CD8-positive, alpha-beta memory T cell (primary cell): Measurements from ENCODE around the gene CMTR2. TPM values are rescaled to one million over a fixed set of nuclear protein-coding genes. Genes with fewer than 3 reads are reported as not detected.

Experiments used
- CTCF ChIA-PET: fragments of 350-600 bp; sonication (Branson Sonifier 250); formaldehyde crosslinking; loops from one replicate; lab custom pipeline; 2021; ENCODE audit warnings: antibody characterized with exemption; lab: Charles Lee
- POLR2A ChIA-PET: fragments of 350-600 bp; sonication (Branson Sonifier 250); formaldehyde crosslinking; loops from one replicate; lab custom pipeline; 2021; ENCODE audit warnings: antibody characterized with exemption; lab: Charles Lee
- DNase-seq, 5 donors: peaks; one replicate each; pipeline versions ENCODE4 v3.0.0 to v3.0.0-alpha.2; 2020 to 2022; ENCODE audit warnings: mixed read lengths in 1 of 5
- H3K27ac ChIP-seq: one replicate; pipeline ENCODE4 v1.7.0; 2013; ENCODE audit warnings: low read depth, mild to moderate bottlenecking, low read length, moderate library complexity
- H3K27me3 ChIP-seq: 2 replicates; pipeline ENCODE4 v1.7.0; 2013; ENCODE audit warnings: low read length, mild to moderate bottlenecking; ENCODE audit not compliant: insufficient read depth, poor library complexity, severe bottlenecking
- H3K36me3 ChIP-seq: 2 replicates; pipeline ENCODE4 v1.7.0; 2013; ENCODE audit warnings: mild to moderate bottlenecking, low read length, moderate library complexity; ENCODE audit not compliant: insufficient read depth
- H3K4me1 ChIP-seq: 2 replicates; pipeline ENCODE4 v1.7.0; 2013; ENCODE audit warnings: mild to moderate bottlenecking, low read length, moderate library complexity; ENCODE audit not compliant: insufficient read depth
- H3K4me3 ChIP-seq: 2 replicates; pipeline ENCODE4 v1.7.0; 2013; ENCODE audit warnings: mild to moderate bottlenecking, low read length
- H3K9me3 ChIP-seq: 2 replicates; pipeline ENCODE4 v1.7.0; 2013; ENCODE audit warnings: mild to moderate bottlenecking, low read length
- H3K27ac Mint-ChIP-seq, 8 donors: one replicate each; pipeline ENCODE4 v1.8.0; 2020 to 2021; ENCODE audit warnings: mixed read lengths in 8 of 8, mild to moderate bottlenecking in 6 of 8, inconsistent platforms in 3 of 8, moderate library complexity in 3 of 8
- H3K27me3 Mint-ChIP-seq, 2 donors: one replicate each; pipeline ENCODE4 v1.8.0; 2020 to 2021; ENCODE audit warnings: mixed read lengths in 2 of 2, mild to moderate bottlenecking in 1 of 2, moderate library complexity in 1 of 2
- H3K36me3 Mint-ChIP-seq, 3 donors: one replicate each; pipeline ENCODE4 v1.8.0; 2020 to 2021; ENCODE audit warnings: mixed read lengths in 3 of 3, inconsistent platforms in 1 of 3, mild to moderate bottlenecking in 1 of 3
- H3K4me1 Mint-ChIP-seq, 3 donors: one replicate each; pipeline ENCODE4 v1.8.0; 2020 to 2021; ENCODE audit warnings: mixed read lengths in 3 of 3, inconsistent platforms in 1 of 3, mild to moderate bottlenecking in 1 of 3
- H3K4me3 Mint-ChIP-seq, 7 donors: one replicate each; pipeline ENCODE4 v1.8.0; 2020 to 2021; ENCODE audit warnings: mixed read lengths in 7 of 7, mild to moderate bottlenecking in 6 of 7, moderate library complexity in 4 of 7, inconsistent platforms in 2 of 7
- H3K9me3 Mint-ChIP-seq, 5 donors: one replicate each; pipeline ENCODE4 v1.8.0; 2020 to 2022; ENCODE audit warnings: mixed read lengths in 5 of 5, mild to moderate bottlenecking in 3 of 5, moderate library complexity in 2 of 5, inconsistent platforms in 1 of 5
- polyA plus RNA-seq: library from polyadenylated mRNA; unstranded; fragments of 300-500 nt; fragmentation: Illumina TruSeq; gene quantifications from one replicate; pipeline ENCODE4 v1.2.3, GENCODE V29; 2021
- total RNA-seq, 2 experiments: library from RNA; stranded (reverse); gene quantifications; one replicate each; pipeline ENCODE4 v1.2.3, GENCODE V29; 2021

The CMTR2 gene, protein sequence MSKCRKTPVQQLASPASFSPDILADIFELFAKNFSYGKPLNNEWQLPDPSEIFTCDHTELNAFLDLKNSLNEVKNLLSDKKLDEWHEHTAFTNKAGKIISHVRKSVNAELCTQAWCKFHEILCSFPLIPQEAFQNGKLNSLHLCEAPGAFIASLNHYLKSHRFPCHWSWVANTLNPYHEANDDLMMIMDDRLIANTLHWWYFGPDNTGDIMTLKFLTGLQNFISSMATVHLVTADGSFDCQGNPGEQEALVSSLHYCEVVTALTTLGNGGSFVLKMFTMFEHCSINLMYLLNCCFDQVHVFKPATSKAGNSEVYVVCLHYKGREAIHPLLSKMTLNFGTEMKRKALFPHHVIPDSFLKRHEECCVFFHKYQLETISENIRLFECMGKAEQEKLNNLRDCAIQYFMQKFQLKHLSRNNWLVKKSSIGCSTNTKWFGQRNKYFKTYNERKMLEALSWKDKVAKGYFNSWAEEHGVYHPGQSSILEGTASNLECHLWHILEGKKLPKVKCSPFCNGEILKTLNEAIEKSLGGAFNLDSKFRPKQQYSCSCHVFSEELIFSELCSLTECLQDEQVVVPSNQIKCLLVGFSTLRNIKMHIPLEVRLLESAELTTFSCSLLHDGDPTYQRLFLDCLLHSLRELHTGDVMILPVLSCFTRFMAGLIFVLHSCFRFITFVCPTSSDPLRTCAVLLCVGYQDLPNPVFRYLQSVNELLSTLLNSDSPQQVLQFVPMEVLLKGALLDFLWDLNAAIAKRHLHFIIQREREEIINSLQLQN
- total RNA-seq: 10 to 100 TPM; 27.4 to 27.9 TPM
- 21.7 TPM for polyA plus RNA-seq

DNA sequence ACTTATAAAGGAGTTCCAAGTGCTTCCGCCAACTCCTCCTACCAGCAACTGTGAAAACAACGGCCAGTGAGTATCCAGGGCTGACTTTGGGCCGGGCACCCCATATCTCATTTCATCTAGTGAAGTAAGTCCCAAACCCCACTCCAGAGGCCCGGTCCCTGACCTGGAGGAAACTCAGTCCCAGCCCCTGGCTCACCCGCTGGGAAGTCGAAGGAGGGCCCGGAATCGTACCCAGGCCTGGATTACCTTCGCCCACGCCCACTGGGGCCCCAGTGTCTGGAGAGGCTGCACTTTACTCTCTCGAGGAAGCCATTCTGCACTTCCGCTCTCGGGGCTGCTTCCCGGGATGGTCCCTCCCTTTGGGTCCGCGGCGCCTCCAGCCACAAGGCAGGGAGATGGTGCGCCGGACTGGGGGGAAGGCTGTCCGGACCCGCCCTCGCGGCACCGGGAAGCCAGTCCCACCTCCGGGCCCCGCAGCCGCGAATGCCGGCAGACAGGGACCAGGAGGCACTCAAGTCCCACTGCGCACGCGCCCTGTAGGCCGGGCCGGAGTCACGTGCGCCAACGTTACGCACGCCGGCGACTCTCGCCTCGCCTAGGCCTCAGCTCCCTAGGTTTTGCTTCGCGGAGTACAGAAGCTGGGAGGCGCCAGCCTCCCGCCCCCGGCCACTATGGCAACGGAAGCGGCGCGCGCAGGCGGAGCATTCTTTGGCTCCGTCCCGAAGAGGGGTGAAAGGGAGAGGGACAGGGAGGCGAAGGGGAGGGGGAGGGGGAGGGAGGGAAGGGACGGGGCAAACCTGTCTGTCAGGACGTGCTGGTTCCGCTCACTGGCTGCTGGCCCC is at the start of gene CMTR2:
Gene CMTR2, minus strand, starts transcription at position 513 of the 842 bp plus-strand sequence. CDS start 3,482 bp downstream, outside the sequence.
- no peaks in the 10 kb centered on the region for H3K27me3 ChIP-seq
- ChIA-PET CTCF (interaction anchor here (1.0 to 1.7 kb wide), 2 partner anchors 23 to 123 kb away, joined by 3 to 6 read pairs; no protein-coding TSS in a partner anchor), POLR2A (no interaction called here)
- peak within 1 kb of the TSS; percentile 89 for H3K27ac ChIP-seq
- Mint-ChIP-seq H3K4me3 (peak within 1 kb of the TSS; percentile 88 to 95 (median 91)), H3K27ac (peak within 1 kb of the TSS; percentile 82 to 97 (median 93)), H3K4me1 (peaks cover 21 to 41% (median 37%) of the 10 kb centered on the region in 3 donors), H3K27me3 (peaks cover 17 to 26% of the 10 kb centered on the region in 2 donors), H3K36me3 (peaks cover 24 to 45% (median 40%) of the 10 kb centered on the region in 3 donors), H3K9me3 (peaks cover 0 to 5% (median 2%) of the 10 kb centered on the region in 5 donors)
- peaks cover 19% of the 10 kb centered on the region for H3K4me1 ChIP-seq
- peaks cover 25% of the 10 kb centered on the region for H3K36me3 ChIP-seq
- H3K4me3 ChIP-seq: peak within 1 kb of the TSS; percentile 76
- no peaks in the 10 kb centered on the region for H3K9me3 ChIP-seq
- DNase-seq: peak; percentile 80 to 90 (median 85)

GRCh38 chr16:71338632-71339031 is 49.4 kb upstream of the CMTR2 start:
- no peaks in the 10 kb centered on the region for H3K36me3 Mint-ChIP-seq
- POLR2A ChIA-PET: no interaction called here
- no peak overlapping the region for H3K4me3 Mint-ChIP-seq
- peaks cover 0 to 2% (median 0%) of the 10 kb centered on the region in 5 donors for H3K9me3 Mint-ChIP-seq
- H3K27me3 Mint-ChIP-seq: peaks cover 12 to 50% of the 10 kb centered on the region in 2 donors
- no peaks in the 10 kb centered on the region for H3K27me3 ChIP-seq
- H3K36me3 ChIP-seq: no peaks in the 10 kb centered on the region
- no peak overlapping the region for H3K4me3 ChIP-seq
- H3K4me1 Mint-ChIP-seq: no peaks in the 10 kb centered on the region
- H3K27ac Mint-ChIP-seq: no peak overlapping the region
- no peaks in the 10 kb centered on the region for H3K4me1 ChIP-seq
- no peaks in the 10 kb centered on the region for H3K9me3 ChIP-seq
- DNase-seq: no peak
- CTCF ChIA-PET: no interaction called here
- H3K27ac ChIP-seq: no peak overlapping the region

GRCh38 chr16:71338193-71338592 is 49.0 kb upstream of the CMTR2 start:
- H3K27me3 ChIP-seq: no peaks in the 10 kb centered on the region
- no peaks in the 10 kb centered on the region for H3K36me3 ChIP-seq
- H3K9me3 ChIP-seq: no peaks in the 10 kb centered on the region
- ChIA-PET POLR2A (no interaction called here), CTCF (no interaction called here)
- H3K9me3 Mint-ChIP-seq: peaks cover 0 to 2% (median 0%) of the 10 kb centered on the region in 5 donors
- no peak overlapping the region for H3K4me3 Mint-ChIP-seq
- H3K4me1 Mint-ChIP-seq: no peaks in the 10 kb centered on the region
- DNase-seq: no peak
- H3K4me1 ChIP-seq: no peaks in the 10 kb centered on the region
- no peak overlapping the region for H3K27ac Mint-ChIP-seq
- H3K27ac ChIP-seq: no peak overlapping the region
- peaks cover 12 to 46% of the 10 kb centered on the region in 2 donors for H3K27me3 Mint-ChIP-seq
- no peak overlapping the region for H3K4me3 ChIP-seq
- H3K36me3 Mint-ChIP-seq: no peaks in the 10 kb centered on the region

- Histone ChIP-seq H3K27ac (no peak overlapping the region), H3K4me1 (no peaks in the 10 kb centered on the region), H3K36me3 (no peaks in the 10 kb centered on the region), H3K9me3 (no peaks in the 10 kb centered on the region), H3K4me3 (no peak overlapping the region), H3K27me3 (no peaks in the 10 kb centered on the region)
- H3K4me1 Mint-ChIP-seq: no peaks in the 10 kb centered on the region
- ChIA-PET POLR2A (no interaction called here), CTCF (no interaction called here)
- peaks cover 0 to 2% (median 0%) of the 10 kb centered on the region in 5 donors for H3K9me3 Mint-ChIP-seq
- no peak for DNase-seq
- no peak overlapping the region for H3K27ac Mint-ChIP-seq
- H3K4me3 Mint-ChIP-seq: no peak overlapping the region
- H3K27me3 Mint-ChIP-seq: peaks cover 12 to 46% of the 10 kb centered on the region in 2 donors
- no peaks in the 10 kb centered on the region for H3K36me3 Mint-ChIP-seq
Measured at GRCh38 chr16:71337631-71338030, 48.4 kb upstream of the CMTR2 start.

DNA sequence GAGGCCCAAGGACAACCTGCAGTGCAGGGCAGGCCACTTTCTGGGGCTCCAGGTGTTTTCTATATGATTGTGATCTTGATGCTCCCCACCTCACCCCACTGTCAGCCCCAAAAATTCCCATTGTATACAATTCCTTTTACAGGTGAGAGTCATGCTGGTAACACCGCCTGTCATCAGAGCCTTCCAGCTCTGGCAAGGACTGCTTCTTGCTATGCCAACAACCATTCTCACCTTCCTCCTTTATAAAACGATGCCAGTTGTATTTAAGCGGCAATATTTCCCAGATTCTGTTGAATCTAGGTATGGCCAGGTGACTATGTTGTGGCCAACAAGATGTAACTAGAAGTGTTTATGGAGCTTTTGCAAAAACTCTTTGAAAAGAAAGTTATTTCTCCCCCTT is 38.9 kb upstream of the CMTR2 start:
- no peak overlapping the region for H3K4me3 Mint-ChIP-seq
- H3K36me3 Mint-ChIP-seq: no peaks in the 10 kb centered on the region
- Histone ChIP-seq H3K4me1 (no peaks in the 10 kb centered on the region), H3K4me3 (no peak overlapping the region), H3K9me3 (no peaks in the 10 kb centered on the region), H3K27me3 (no peaks in the 10 kb centered on the region), H3K36me3 (no peaks in the 10 kb centered on the region), H3K27ac (no peak overlapping the region)
- peaks cover 0 to 9% (median 0%) of the 10 kb centered on the region in 5 donors for H3K9me3 Mint-ChIP-seq
- ChIA-PET POLR2A (no interaction called here), CTCF (interaction anchor here (1.4 kb wide), 1 partner anchor 16 kb away, joined by 3 read pairs; no protein-coding TSS in a partner anchor)
- no peak overlapping the region for H3K27ac Mint-ChIP-seq
- peaks cover 7 to 42% of the 10 kb centered on the region in 2 donors for H3K27me3 Mint-ChIP-seq
- H3K4me1 Mint-ChIP-seq: no peaks in the 10 kb centered on the region
- DNase-seq: no peak

- Histone ChIP-seq H3K9me3 (no peaks in the 10 kb centered on the region), H3K27ac (no peak overlapping the region), H3K36me3 (no peaks in the 10 kb centered on the region), H3K27me3 (no peaks in the 10 kb centered on the region), H3K4me1 (no peaks in the 10 kb centered on the region), H3K4me3 (no peak overlapping the region)
- H3K9me3 Mint-ChIP-seq: peaks cover 0 to 9% (median 0%) of the 10 kb centered on the region in 5 donors
- peaks cover 7 to 42% of the 10 kb centered on the region in 2 donors for H3K27me3 Mint-ChIP-seq
- ChIA-PET POLR2A (no interaction called here), CTCF (interaction anchor here (1.4 kb wide), 1 partner anchor 16 kb away, joined by 3 read pairs; no protein-coding TSS in a partner anchor)
- H3K27ac Mint-ChIP-seq: no peak overlapping the region
- no peaks in the 10 kb centered on the region for H3K36me3 Mint-ChIP-seq
- H3K4me3 Mint-ChIP-seq: no peak overlapping the region
- no peaks in the 10 kb centered on the region for H3K4me1 Mint-ChIP-seq
- DNase-seq: no peak
Measured at GRCh38 chr16:71327720-71328119, 38.5 kb upstream of the CMTR2 start.

- peaks cover 11 to 45% of the 10 kb centered on the region in 2 donors for H3K27me3 Mint-ChIP-seq
- CTCF ChIA-PET: no interaction called here
- Histone ChIP-seq H3K4me1 (no peaks in the 10 kb centered on the region), H3K36me3 (no peaks in the 10 kb centered on the region), H3K4me3 (no peak overlapping the region), H3K27me3 (no peaks in the 10 kb centered on the region), H3K9me3 (no peaks in the 10 kb centered on the region), H3K27ac (no peak overlapping the region)
- H3K9me3 Mint-ChIP-seq: no peaks in the 10 kb centered on the region
- no peaks in the 10 kb centered on the region for H3K4me1 Mint-ChIP-seq
- H3K4me3 Mint-ChIP-seq: no peak overlapping the region
- POLR2A ChIA-PET: no interaction called here
- no peak for DNase-seq
- no peaks in the 10 kb centered on the region for H3K36me3 Mint-ChIP-seq
- H3K27ac Mint-ChIP-seq: no peak overlapping the region
Measured at GRCh38 chr16:71319999-71320398, 30.8 kb upstream of the CMTR2 start.
